ENCODE data around the gene CRAMP1.

The CRAMP1 gene

GRCh38 chr16:1635070-1635469, 22.9 kb downstream of the CRAMP1 start:
- no peak for DNase-seq (ENCODE audit: low spot score)

GRCh38 chr16:1637526-1637925, 25.4 kb downstream of the CRAMP1 start:
- DNase-seq (ENCODE audit: low spot score), result no peak

- DNase-seq (ENCODE audit: low spot score), result no peak
Observed at GRCh38 chr16:1638757-1639156, 26.6 kb downstream of the CRAMP1 start.

GRCh38 chr16:1639282-1639681, 27.1 kb downstream of the CRAMP1 start:
- no peak for DNase-seq (ENCODE audit: low spot score)

- DNase-seq (ENCODE audit: low spot score), result no peak
Observed at GRCh38 chr16:1639860-1640259, 27.7 kb downstream of the CRAMP1 start.

GRCh38 chr16:1640261-1640941, 28.2 kb downstream of the CRAMP1 start:
- no peak for DNase-seq (ENCODE audit: low spot score)

GRCh38 chr16:1641261-1641660, 29.1 kb downstream of the CRAMP1 start:
- DNase-seq (ENCODE audit: low spot score), result no peak

GRCh38 chr16:1642148-1642547, 30.0 kb downstream of the CRAMP1 start:
- no peak for DNase-seq (ENCODE audit: low spot score)

- DNase-seq (ENCODE audit: low spot score), result no peak
Observed at GRCh38 chr16:1642753-1643152, 30.6 kb downstream of the CRAMP1 start.

- DNase-seq (ENCODE audit: low spot score), result no peak
Observed at GRCh38 chr16:1643521-1643920, 31.4 kb downstream of the CRAMP1 start.

- peak; percentile 57 for DNase-seq (ENCODE audit: low spot score)
Observed at GRCh38 chr16:1645914-1646525, 33.9 kb downstream of the CRAMP1 start.

- DNase-seq (ENCODE audit: low spot score), result no peak
Observed at GRCh38 chr16:1647856-1648255, 35.7 kb downstream of the CRAMP1 start.

GRCh38 chr16:1650131-1650530, 38.0 kb downstream of the CRAMP1 start:
- DNase-seq (ENCODE audit: low spot score), result no peak

GRCh38 chr16:1651094-1651973, 39.2 kb downstream of the CRAMP1 start:
- no peak for DNase-seq (ENCODE audit: low spot score)

GRCh38 chr16:1651974-1652312, 39.8 kb downstream of the CRAMP1 start:
- no peak for DNase-seq (ENCODE audit: low spot score)

GRCh38 chr16:1653023-1653422, 40.9 kb downstream of the CRAMP1 start:
- no peak for DNase-seq (ENCODE audit: low spot score)

- no peak for DNase-seq (ENCODE audit: low spot score)
Observed at GRCh38 chr16:1654505-1655268, 42.5 kb downstream of the CRAMP1 start.

GRCh38 chr16:1655269-1655807, 43.2 kb downstream of the CRAMP1 start:
- no peak for DNase-seq (ENCODE audit: low spot score)

- DNase-seq (ENCODE audit: low spot score), result no peak
Observed at GRCh38 chr16:1655909-1656807, 44.0 kb downstream of the CRAMP1 start.

GRCh38 chr16:1656808-1657617, 44.9 kb downstream of the CRAMP1 start:
- DNase-seq (ENCODE audit: low spot score), result no peak

Measured in activated CD4-positive, alpha-beta T cell treated with anti-CD3 and anti-CD28 coated beads, Interleukin-2, Interleukin-4, amounts not matched to agents 100 ng/mL and 50 ng/mL, durations not matched to agents 16 hours and 8 hours (primary cell).